Activated naive CD8-positive, alpha-beta T cell (primary cell): ENCODE data around the gene TCAF1.
"Not testable (repeated sequence)": the region's sequence is repeated elsewhere in the genome, so short reads cannot be mapped to it uniquely, and the experiment has no call there.

ENCODE experiments used
- H3K27ac Mint-ChIP-seq: one replicate; pipeline ENCODE4 v1.8.0; 2021; ENCODE audit warnings: mixed read lengths
- H3K27me3 Mint-ChIP-seq: one replicate; pipeline ENCODE4 v1.8.0; 2021; ENCODE audit warnings: mixed read lengths
- H3K36me3 Mint-ChIP-seq: one replicate; pipeline ENCODE4 v1.8.0; 2021; ENCODE audit warnings: mixed read lengths
- H3K4me1 Mint-ChIP-seq: one replicate; pipeline ENCODE4 v1.8.0; 2021; ENCODE audit warnings: low read depth, mixed read lengths
- H3K4me3 Mint-ChIP-seq: one replicate; pipeline ENCODE4 v1.8.0; 2021; ENCODE audit warnings: mild to moderate bottlenecking, mixed read lengths
- H3K9me3 Mint-ChIP-seq: one replicate; pipeline ENCODE4 v1.8.0; 2021; ENCODE audit warnings: low read depth, mixed read lengths

TCAF1 gene

GRCh38 chr7:143890558-143890957, 11.4 kb downstream of the TCAF1 start:
- Mint-ChIP-seq H3K27me3 (peaks cover 13% of the 10 kb centered on the region), H3K9me3 (peaks cover 12% of the 10 kb centered on the region), H3K4me1 (peaks cover 12% of the 10 kb centered on the region), H3K36me3 (peaks cover 30% of the 10 kb centered on the region), H3K4me3 (no peak overlapping the region), H3K27ac (no peak overlapping the region)

GRCh38 chr7:143889068-143889467, 12.9 kb downstream of the TCAF1 start:
- H3K4me1 Mint-ChIP-seq: peaks cover 11% of the 10 kb centered on the region
- no peak overlapping the region for H3K4me3 Mint-ChIP-seq
- no peak overlapping the region for H3K27ac Mint-ChIP-seq
- H3K27me3 Mint-ChIP-seq: peaks cover 17% of the 10 kb centered on the region
- H3K36me3 Mint-ChIP-seq: peaks cover 31% of the 10 kb centered on the region
- peaks cover 12% of the 10 kb centered on the region for H3K9me3 Mint-ChIP-seq

- peaks cover 36% of the 10 kb centered on the region for H3K36me3 Mint-ChIP-seq
- H3K27ac Mint-ChIP-seq: no peak overlapping the region
- H3K4me3 Mint-ChIP-seq: no peak overlapping the region
Measured at GRCh38 chr7:143886826-143887477, 15.0 kb downstream of the TCAF1 start.

GRCh38 chr7:143885951-143886350, 16.0 kb downstream of the TCAF1 start:
- no peak overlapping the region for H3K4me3 Mint-ChIP-seq

More at GRCh38 chr7:143886826-143887477, 15.0 kb downstream of the TCAF1 start:
- H3K9me3 Mint-ChIP-seq: peaks cover 11% of the 10 kb centered on the region
- H3K27me3 Mint-ChIP-seq: peaks cover 27% of the 10 kb centered on the region
- H3K4me1 Mint-ChIP-seq: peaks cover 21% of the 10 kb centered on the region

GRCh38 chr7:143884969-143885559, 16.9 kb downstream of the TCAF1 start:
- H3K36me3 Mint-ChIP-seq: peaks cover 24% of the 10 kb centered on the region
- H3K4me3 Mint-ChIP-seq: peak overlapping the region; percentile 38
- H3K9me3 Mint-ChIP-seq: peaks cover 4% of the 10 kb centered on the region
- H3K4me1 Mint-ChIP-seq: peaks cover 17% of the 10 kb centered on the region
- H3K27ac Mint-ChIP-seq: no peak overlapping the region
- H3K27me3 Mint-ChIP-seq: peaks cover 23% of the 10 kb centered on the region

More at GRCh38 chr7:143885951-143886350, 16.0 kb downstream of the TCAF1 start:
- Mint-ChIP-seq H3K4me1 (peaks cover 17% of the 10 kb centered on the region), H3K27me3 (peaks cover 27% of the 10 kb centered on the region), H3K9me3 (peaks cover 4% of the 10 kb centered on the region), H3K36me3 (peaks cover 30% of the 10 kb centered on the region), H3K27ac (no peak overlapping the region)

GRCh38 chr7:143884241-143884968, 17.6 kb downstream of the TCAF1 start:
- Mint-ChIP-seq H3K36me3 (peaks cover 21% of the 10 kb centered on the region), H3K9me3 (peaks cover 3% of the 10 kb centered on the region), H3K4me3 (peak overlapping the region; percentile 32), H3K27ac (no peak overlapping the region), H3K27me3 (peaks cover 23% of the 10 kb centered on the region), H3K4me1 (peaks cover 17% of the 10 kb centered on the region)

GRCh38 chr7:143882604-143883078, 19.3 kb downstream of the TCAF1 start:
- H3K4me1 Mint-ChIP-seq: peaks cover 17% of the 10 kb centered on the region
- H3K36me3 Mint-ChIP-seq: peaks cover 11% of the 10 kb centered on the region
- no peaks in the 10 kb centered on the region for H3K9me3 Mint-ChIP-seq
- no peak overlapping the region for H3K27ac Mint-ChIP-seq
- H3K27me3 Mint-ChIP-seq: peaks cover 18% of the 10 kb centered on the region
- H3K4me3 Mint-ChIP-seq: peak overlapping the region; percentile 68

- Mint-ChIP-seq H3K27me3 (peaks cover 17% of the 10 kb centered on the region), H3K9me3 (no peaks in the 10 kb centered on the region), H3K36me3 (peaks cover 10% of the 10 kb centered on the region), H3K4me3 (peak overlapping the region; percentile 76), H3K27ac (no peak overlapping the region), H3K4me1 (peaks cover 17% of the 10 kb centered on the region)
Measured at GRCh38 chr7:143882020-143882603, 19.9 kb downstream of the TCAF1 start.

GRCh38 chr7:143878884-143879283, 23.1 kb downstream of the TCAF1 start:
- no peaks in the 10 kb centered on the region for H3K9me3 Mint-ChIP-seq
- H3K36me3 Mint-ChIP-seq: peaks cover 20% of the 10 kb centered on the region
- peaks cover 8% of the 10 kb centered on the region for H3K27me3 Mint-ChIP-seq
- no peak overlapping the region for H3K27ac Mint-ChIP-seq
- H3K4me3 Mint-ChIP-seq: no peak overlapping the region
- H3K4me1 Mint-ChIP-seq: peaks cover 11% of the 10 kb centered on the region

- H3K36me3 Mint-ChIP-seq: peaks cover 15% of the 10 kb centered on the region
- no peak overlapping the region for H3K4me3 Mint-ChIP-seq
- H3K27me3 Mint-ChIP-seq: peaks cover under 1% of the 10 kb centered on the region
- no peak overlapping the region for H3K27ac Mint-ChIP-seq
- H3K9me3 Mint-ChIP-seq: no peaks in the 10 kb centered on the region
- peaks cover 2% of the 10 kb centered on the region for H3K4me1 Mint-ChIP-seq
Measured at GRCh38 chr7:143877098-143877497, 24.9 kb downstream of the TCAF1 start.

GRCh38 chr7:143876218-143876617, 25.8 kb downstream of the TCAF1 start:
- Mint-ChIP-seq H3K27me3 (no peaks in the 10 kb centered on the region), H3K9me3 (no peaks in the 10 kb centered on the region), H3K27ac (no peak overlapping the region), H3K4me3 (no peak overlapping the region), H3K4me1 (peaks cover 2% of the 10 kb centered on the region), H3K36me3 (peaks cover 15% of the 10 kb centered on the region)

GRCh38 chr7:143873242-143873641, 28.7 kb downstream of the TCAF1 start:
- H3K9me3 Mint-ChIP-seq, H3K27me3 Mint-ChIP-seq, H3K27ac Mint-ChIP-seq, H3K4me3 Mint-ChIP-seq, H3K4me1 Mint-ChIP-seq: not testable (repeated sequence)
- H3K36me3 Mint-ChIP-seq: peaks cover 15% of the 10 kb centered on the region

GRCh38 chr7:143871534-143871933, 30.4 kb downstream of the TCAF1 start:
- H3K4me1 Mint-ChIP-seq, H3K9me3 Mint-ChIP-seq, H3K4me3 Mint-ChIP-seq, H3K27ac Mint-ChIP-seq, H3K27me3 Mint-ChIP-seq: not testable (repeated sequence)
- H3K36me3 Mint-ChIP-seq: peaks cover 11% of the 10 kb centered on the region

GRCh38 chr7:143857994-143858393, 44.0 kb downstream of the TCAF1 start:
- not testable (repeated sequence) for H3K4me3 Mint-ChIP-seq, H3K4me1 Mint-ChIP-seq, H3K27me3 Mint-ChIP-seq, H3K27ac Mint-ChIP-seq, H3K36me3 Mint-ChIP-seq, H3K9me3 Mint-ChIP-seq

GRCh38 chr7:143855443-143855842, 46.5 kb downstream of the TCAF1 start:
- not testable (repeated sequence) for H3K4me3 Mint-ChIP-seq, H3K27me3 Mint-ChIP-seq, H3K9me3 Mint-ChIP-seq, H3K27ac Mint-ChIP-seq, H3K36me3 Mint-ChIP-seq, H3K4me1 Mint-ChIP-seq
